Adrenal gland (tissue), 12 donors: ENCODE data around the gene SIL1. TPM values are rescaled to one million over a fixed set of nuclear protein-coding genes. Genes with fewer than 3 reads are reported as not detected.
"Not testable (repeated sequence)": the region's sequence is repeated elsewhere in the genome, so short reads cannot be mapped to it uniquely, and the experiment has no call there.

Experiments
- DNase-seq, 7 donors: peaks; one replicate each; pipeline ENCODE4 v3.0.0-alpha.2; 2019 to 2020
- H3K27ac ChIP-seq, 5 donors: fragments of 200-600 bp; sonication (generic) in 4 of 5; 1 replicate in 3 of 5; 2 replicates in 2 of 5; pipeline versions ENCODE4 v1.5.1 to v1.8.0; 2016 to 2020; ENCODE audit warnings: mild to moderate bottlenecking in 1 of 5
- H3K27me3 ChIP-seq: fragments of 200-600 bp; 2 replicates; pipeline ENCODE4 v1.8.0; 2021
- H3K36me3 ChIP-seq, 2 donors: fragments of 200-600 bp; replicated peaks in 1 of 2; 1 replicate in 1 of 2; 2 replicates in 1 of 2; pipeline versions ENCODE4 v1.5.1 to v1.8.0; 2018 to 2022
- H3K4me1 ChIP-seq, 2 donors: fragments of 200-600 bp; replicated peaks in 1 of 2; 1 replicate in 1 of 2; 2 replicates in 1 of 2; pipeline versions ENCODE4 v1.5.1 to v1.8.0; 2018 to 2021
- H3K4me3 ChIP-seq, 4 donors: fragments of 200-600 bp; sonication (generic) in 3 of 4; one replicate each; pipeline ENCODE4 v1.5.1; 2016 to 2018
- H3K9me3 ChIP-seq, 3 donors: fragments of 200-600 bp; sonication (generic) in 1 of 3; replicated peaks in 1 of 3; 1 replicate in 2 of 3; 2 replicates in 1 of 3; pipeline versions ENCODE4 v1.5.1 to v1.8.0; 2016 to 2021
- CTCF ChIP-seq, 6 experiments: fragments of 450-650 bp in 4 of 6; fragments of 200-600 bp in 2 of 6; sonication (generic) in 1 of 6; IDR thresholded peaks; 1 replicate in 5 of 6; 2 replicates in 1 of 6; pipeline versions ENCODE4 v1.5.1 to v1.8.0; 2016 to 2021; ENCODE audit warnings: antibody characterized with exemption in 6 of 6, mild to moderate bottlenecking in 2 of 6, moderate library complexity in 1 of 6
- POLR2A ChIP-seq, 2 donors: fragments of 450-650 bp; IDR thresholded peaks; one replicate each; pipeline ENCODE4 v1.6.1; 2017; ENCODE audit warnings: antibody characterized with exemption in 2 of 2, mild to moderate bottlenecking in 2 of 2, moderate library complexity in 1 of 2
- WGBS, 4 donors: extraction: QIAGEN DNeasy Blood & Tissue Kit in 2 of 4; methylation state at CpG; one replicate each; pipeline versions ENCODE4 v1.1.5 to v1.1.7; 2013 to 2017; 5-methylcytosine and 5-hydroxymethylcytosine counted together
- intact Hi-C, 2 donors: fragments of 100-400 bp; cut with DNase I; formaldehyde crosslinking; loops; one replicate each; pipeline versions ENCODE4 v1.14.1 to v1.15.0; 2022 to 2023
- polyA plus RNA-seq, 3 donors: library from polyadenylated mRNA; stranded (reverse); fragments of 200-250 nt in 2 of 3; fragments of 350-450 nt in 1 of 3; fragmentation: Illumina TruSeq in 1 of 3; extraction: RNeasy Lipid Tissue Mini Kit (QIAGEN cat#74804) in 1 of 3; gene quantifications; one replicate each; pipeline ENCODE4 v1.2.3, GENCODE V29; 2013 to 2014
- total RNA-seq, 9 donors: library from RNA; depleted of rRNA in 4 of 9; stranded (reverse); fragments of >200 nt in 4 of 9; fragments of 120-200 nt in 1 of 9; fragmentation: NEBNext Ultra II Directional in 1 of 9; extraction: Animal tissue kit (Norgen Biotek cat#: 25700) in 1 of 9; gene quantifications; one replicate each; pipeline versions ENCODE4 v1.1.0 to v1.2.4, GENCODE V29; 2013 to 2023
- donor health status: healthy with polysubstance abuse.
- donor health status: Bipolar disorder and iron deficiency.
- donor health status: DM: yes; HTN: yes; CAD: no.
- donor health status: DM: no; HTN: no; CAD: no.
- donor health status: DM: no; HTN: no; CAD: no.
- donor health status: DM: yes; HTN: yes; CAD: no.

The SIL1 gene
- total and polyA plus RNA-seq, 12 donors, result 81.9 to 313 (median 142) TPM

DNA sequence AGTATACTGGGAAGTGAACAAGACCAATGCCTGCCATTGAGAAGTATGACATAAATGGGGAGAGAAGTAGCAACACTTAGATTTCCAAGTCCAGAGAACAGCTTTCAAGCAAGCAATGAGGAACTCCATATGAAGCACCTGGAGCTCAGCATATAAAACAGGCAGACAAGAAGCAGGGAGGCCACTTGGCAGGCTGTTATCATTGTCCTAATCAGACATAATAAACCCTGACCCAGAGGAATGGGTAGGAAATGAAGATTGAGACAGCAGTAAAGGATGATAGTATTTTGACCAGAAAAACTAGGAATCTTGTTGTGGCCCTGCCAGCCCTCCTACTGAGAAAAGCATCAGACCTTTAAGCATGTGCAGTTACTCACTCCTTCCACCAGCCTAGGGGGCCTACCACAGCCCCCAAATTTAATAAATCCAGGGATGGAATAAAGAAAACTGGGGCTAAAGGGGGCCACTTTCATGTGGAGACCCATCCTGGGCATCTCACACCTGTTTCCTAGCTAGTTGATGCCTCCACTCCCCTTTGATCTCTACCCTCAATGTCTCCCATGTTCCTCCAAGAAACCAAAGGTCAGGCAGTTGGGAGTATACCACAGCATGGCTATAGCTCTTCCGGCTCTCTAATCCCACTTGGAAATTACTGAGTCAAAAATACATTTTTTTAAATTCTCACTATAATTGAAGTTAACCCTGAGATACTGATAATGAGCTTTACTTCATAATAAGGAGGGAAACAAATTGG, 135.1 kb downstream of the SIL1 start:
- intact Hi-C loops, result no loop called here
- WGBS, 4 donors, result 94 to 100% (median 98%) methylated on average over 1 of the region's 1 CpG

DNA sequence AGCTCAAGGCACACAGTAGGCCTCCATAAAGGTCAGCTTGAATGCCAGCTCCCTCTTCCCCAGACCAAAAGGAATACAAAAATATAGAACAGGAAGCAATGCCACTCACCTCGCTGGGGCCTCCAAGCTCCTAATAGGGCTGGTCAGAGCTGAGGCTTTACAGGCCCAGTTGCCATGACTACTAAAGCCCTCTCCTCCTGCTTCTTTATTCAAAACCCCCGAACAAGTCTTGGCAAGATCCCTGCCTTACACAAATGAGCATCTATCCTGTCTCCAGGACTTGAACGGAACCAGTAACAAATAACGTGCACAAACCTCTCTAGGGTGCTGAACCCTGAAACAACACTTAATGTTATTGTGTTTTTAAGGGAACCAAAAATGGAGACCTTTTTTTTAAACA, 136.3 kb downstream of the SIL1 start:
- no peak overlapping the region for H3K4me3 ChIP-seq
- intact Hi-C loops, result no loop called here
- H3K27ac ChIP-seq, result peak overlapping the region in 4 of 5 donors; percentile 9 to 74 (median 55)
- DNase-seq, result no peak
- H3K4me1 ChIP-seq, result peaks cover 35 to 52% of the 10 kb centered on the region in 2 donors
- no peaks in the 10 kb centered on the region for H3K27me3 ChIP-seq
- TF ChIP-seq CTCF (IDR thresholded peaks at IDR 0.05) (no peak), POLR2A (IDR thresholded peaks at IDR 0.05) (no peak)
- H3K36me3 ChIP-seq, result no peaks in the 10 kb centered on the region
- 75 to 94% (median 84%) methylated on average over 4 of the region's 4 CpGs for WGBS, 4 donors
- no peaks in the 10 kb centered on the region for H3K9me3 ChIP-seq

More for the DNA sequence above, 135.1 kb downstream of the SIL1 start:
- H3K4me1 ChIP-seq, result peaks cover 35 to 52% of the 10 kb centered on the region in 2 donors
- no peak for TF ChIP-seq CTCF (IDR thresholded peaks at IDR 0.05)
- TF ChIP-seq POLR2A (IDR thresholded peaks at IDR 0.05), result no peak
- no peaks in the 10 kb centered on the region for H3K9me3 ChIP-seq
- H3K4me3 ChIP-seq, result no peak overlapping the region
- no peaks in the 10 kb centered on the region for H3K27me3 ChIP-seq
- H3K36me3 ChIP-seq, result no peaks in the 10 kb centered on the region
- H3K27ac ChIP-seq, result no peak overlapping the region
- DNase-seq, result peak in 1 of 7 donors; percentile 1

GRCh38 chr5:139061274-139061673, 136.9 kb downstream of the SIL1 start:
- intact Hi-C loops, result no loop called here
- DNase-seq, result peak; percentile 65 to 91 (median 91)
- no peaks in the 10 kb centered on the region for H3K9me3 ChIP-seq
- peak overlapping the region in 4 of 5 donors; percentile 43 to 74 (median 55) for H3K27ac ChIP-seq
- H3K27me3 ChIP-seq, result no peaks in the 10 kb centered on the region
- no peak overlapping the region for H3K4me3 ChIP-seq
- 10 to 36% (median 25%) methylated on average over 5 of the region's 5 CpGs for WGBS, 4 donors
- no peaks in the 10 kb centered on the region for H3K36me3 ChIP-seq
- peaks cover 29 to 47% of the 10 kb centered on the region in 2 donors for H3K4me1 ChIP-seq
- TF ChIP-seq POLR2A (IDR thresholded peaks at IDR 0.05) (no peak), CTCF (IDR thresholded peaks at IDR 0.05) (no peak)

DNA sequence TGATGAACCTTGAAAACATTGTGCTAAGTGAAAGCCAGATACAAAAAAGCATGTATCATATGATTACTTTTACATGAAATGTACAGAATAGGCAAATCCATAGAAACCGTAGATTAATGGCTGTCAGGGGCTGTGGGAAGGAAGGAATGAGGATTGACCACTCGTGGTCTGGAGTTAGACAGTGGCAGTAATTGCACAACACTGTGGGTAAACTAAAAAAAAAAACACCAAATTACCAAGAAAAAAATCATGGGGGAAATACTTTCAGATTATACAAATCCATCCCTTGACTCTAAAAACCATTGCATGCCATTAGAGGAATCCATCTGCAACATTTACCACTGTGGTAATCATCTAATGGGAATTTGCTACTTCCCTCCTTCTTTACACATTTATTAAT, 140.0 kb downstream of the SIL1 start:
- H3K4me3 ChIP-seq, result no peak overlapping the region
- H3K4me1 ChIP-seq, result peaks cover 16 to 26% of the 10 kb centered on the region in 2 donors
- H3K27ac ChIP-seq, result no peak overlapping the region
- TF ChIP-seq POLR2A (IDR thresholded peaks at IDR 0.05) (no peak), CTCF (IDR thresholded peaks at IDR 0.05) (no peak)
- WGBS, 4 donors, result 84 to 89% (median 87%) methylated on average over 2 of the region's 2 CpGs
- no peaks in the 10 kb centered on the region for H3K27me3 ChIP-seq
- DNase-seq, result no peak
- no peaks in the 10 kb centered on the region for H3K36me3 ChIP-seq
- H3K9me3 ChIP-seq, result no peaks in the 10 kb centered on the region
- intact Hi-C loops, result no loop called here

GRCh38 chr5:139057045-139057939, 140.9 kb downstream of the SIL1 start:
- H3K4me1 ChIP-seq, result peaks cover 10 to 17% of the 10 kb centered on the region in 2 donors
- H3K36me3 ChIP-seq, H3K27ac ChIP-seq, H3K4me3 ChIP-seq, H3K27me3 ChIP-seq, H3K9me3 ChIP-seq, intact Hi-C loops, DNase-seq: not testable (repeated sequence)
- WGBS, 4 donors, result 76 to 94% (median 91%) methylated on average over 2 to 7 of the region's 7 CpGs
